Activated T-helper 1 cell treated with anti-CD3 and anti-CD28 coated beads, Interleukin-12 subunit alpha, Interleukin-12 subunit beta, Interleukin-2, Interleukin-4 antibody, amounts not matched to agents 30 ng/mL and 10 ng/mL and 1 ng/mL, durations not matched to agents 14 hours and 24 hours and 36 hours (primary cell): ENCODE data around the gene EFNA2. TPM values are rescaled to one million over a fixed set of nuclear protein-coding genes. Genes with fewer than 3 reads are reported as not detected.

Source experiments
- DNase-seq: peaks from one replicate; pipeline ENCODE4 v3.0.0; 2021; ENCODE audit warnings: low spot score
- H3K27ac Mint-ChIP-seq: one replicate; pipeline ENCODE4 v1.8.0; 2021; ENCODE audit warnings: mild to moderate bottlenecking, mixed read lengths
- H3K27me3 Mint-ChIP-seq: one replicate; pipeline ENCODE4 v1.8.0; 2022; ENCODE audit warnings: mild to moderate bottlenecking, moderate library complexity, mixed read lengths; ENCODE audit not compliant: insufficient read depth
- H3K36me3 Mint-ChIP-seq: one replicate; pipeline ENCODE4 v1.8.0; 2021; ENCODE audit warnings: low read depth, mixed read lengths
- H3K4me1 Mint-ChIP-seq: one replicate; pipeline ENCODE4 v1.8.0; 2021; ENCODE audit warnings: low read depth, mixed read lengths
- H3K4me3 Mint-ChIP-seq: one replicate; pipeline ENCODE4 v1.8.0; 2021; ENCODE audit warnings: mild to moderate bottlenecking, moderate library complexity, mixed read lengths
- H3K9me3 Mint-ChIP-seq: one replicate; pipeline ENCODE4 v1.8.0; 2021; ENCODE audit warnings: mixed read lengths
- intact Hi-C: fragments of 100-400 bp; cut with micrococcal nuclease; formaldehyde crosslinking; loops from one replicate; pipeline ENCODE4 v1.15.1; 2024
- total RNA-seq: library from RNA; stranded (reverse); gene quantifications from 2 replicates; pipeline ENCODE4 v1.2.3, GENCODE V29; 2022

The EFNA2 gene
- total RNA-seq, 1 donor from 2014 or later = not detected

DNA sequence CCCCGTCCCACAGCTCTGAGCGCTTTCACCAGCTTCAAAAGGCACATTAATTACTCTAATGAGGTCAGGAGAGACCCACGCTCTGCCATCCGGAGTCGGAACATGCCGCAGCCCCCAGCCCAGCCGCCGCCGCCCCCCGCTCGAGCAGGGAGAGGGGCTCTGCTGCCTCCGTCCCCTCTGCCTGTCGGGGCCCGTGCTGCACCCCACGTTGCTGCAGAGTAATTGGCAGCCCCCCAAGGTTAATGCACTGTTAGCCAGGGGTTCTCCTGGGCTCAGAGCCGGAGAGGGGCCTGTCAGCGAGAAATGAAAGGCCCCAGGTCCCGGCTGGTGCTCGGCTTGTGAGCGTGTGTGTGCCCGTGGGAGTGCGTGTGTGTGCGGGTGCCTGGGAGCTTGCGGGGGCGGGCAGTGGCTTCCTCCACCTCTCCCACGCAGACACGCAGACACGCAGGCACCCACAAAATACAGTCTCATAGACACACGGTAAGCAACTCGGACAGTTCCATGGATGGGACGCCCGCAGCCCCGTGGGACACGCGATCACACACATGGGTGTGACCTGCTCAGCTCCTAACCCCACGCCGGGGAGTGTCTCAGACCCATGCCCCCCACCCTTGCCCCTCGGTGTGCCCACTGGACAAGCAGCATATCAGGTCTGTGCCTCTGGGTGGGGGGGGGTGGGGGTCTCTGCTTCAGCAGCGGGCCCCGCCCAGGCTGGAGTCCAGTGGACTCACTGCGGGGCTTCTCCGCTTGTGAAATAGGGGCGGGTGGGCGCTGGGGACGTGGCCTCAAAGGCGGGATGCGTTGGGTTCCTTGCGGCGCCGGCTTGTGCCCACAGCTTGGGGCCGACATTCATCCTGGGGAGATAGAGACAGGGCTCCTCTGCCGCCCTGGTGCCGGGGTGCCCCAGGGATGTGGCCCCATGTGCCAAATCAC is 4.8 kb upstream of the EFNA2 start:
- peaks cover 20% of the 10 kb centered on the region for H3K36me3 Mint-ChIP-seq
- H3K9me3 Mint-ChIP-seq = no peaks in the 10 kb centered on the region
- H3K4me1 Mint-ChIP-seq = peaks cover 6% of the 10 kb centered on the region
- no peak for DNase-seq
- peaks cover 12% of the 10 kb centered on the region for H3K27me3 Mint-ChIP-seq
- no peak overlapping the region for H3K4me3 Mint-ChIP-seq
- intact Hi-C loops = no loop called here
- peak overlapping the region; percentile 48 for H3K27ac Mint-ChIP-seq

DNA sequence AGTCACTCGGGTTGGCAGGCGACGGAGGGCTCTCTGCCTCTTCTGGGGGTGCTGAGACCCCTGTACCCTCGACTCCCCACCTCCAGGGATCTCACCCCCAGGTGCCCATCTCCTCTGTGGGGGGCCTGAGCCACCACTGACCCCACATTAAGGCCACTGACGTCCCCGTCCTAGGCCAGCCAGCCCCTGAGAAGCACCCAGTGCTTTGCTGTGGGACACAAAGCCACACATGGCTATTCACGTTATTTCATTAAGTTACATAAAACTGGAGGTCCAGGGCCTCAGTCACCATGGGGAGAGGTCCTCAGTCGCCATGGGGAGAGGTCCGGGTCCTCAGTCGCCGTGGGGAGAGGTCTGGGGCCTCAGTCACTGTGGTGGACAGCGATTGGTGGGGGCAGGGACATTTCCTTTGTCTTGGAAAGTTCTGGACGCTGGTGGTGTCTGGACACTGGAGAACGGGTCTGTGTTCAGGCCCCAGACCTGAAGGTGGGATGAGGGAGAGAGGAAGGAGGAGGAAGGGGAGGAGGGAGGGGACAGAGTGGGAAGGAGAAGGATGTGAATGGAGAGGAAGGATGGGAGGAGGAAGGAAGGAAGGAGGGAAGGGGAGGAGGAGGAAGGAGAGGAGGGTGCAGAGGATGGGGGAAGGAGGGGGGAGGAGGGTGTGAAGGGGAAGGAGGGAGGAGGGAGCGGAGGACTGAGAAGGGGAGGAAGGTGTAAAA is 3.9 kb upstream of the EFNA2 start:
- H3K9me3 Mint-ChIP-seq = no peaks in the 10 kb centered on the region
- peaks cover 3% of the 10 kb centered on the region for H3K4me1 Mint-ChIP-seq
- intact Hi-C loops = no loop called here
- peaks cover 15% of the 10 kb centered on the region for H3K27me3 Mint-ChIP-seq
- no peak for DNase-seq
- H3K36me3 Mint-ChIP-seq = peaks cover 17% of the 10 kb centered on the region
- no peak overlapping the region for H3K4me3 Mint-ChIP-seq
- H3K27ac Mint-ChIP-seq = peak overlapping the region; percentile 18

DNA sequence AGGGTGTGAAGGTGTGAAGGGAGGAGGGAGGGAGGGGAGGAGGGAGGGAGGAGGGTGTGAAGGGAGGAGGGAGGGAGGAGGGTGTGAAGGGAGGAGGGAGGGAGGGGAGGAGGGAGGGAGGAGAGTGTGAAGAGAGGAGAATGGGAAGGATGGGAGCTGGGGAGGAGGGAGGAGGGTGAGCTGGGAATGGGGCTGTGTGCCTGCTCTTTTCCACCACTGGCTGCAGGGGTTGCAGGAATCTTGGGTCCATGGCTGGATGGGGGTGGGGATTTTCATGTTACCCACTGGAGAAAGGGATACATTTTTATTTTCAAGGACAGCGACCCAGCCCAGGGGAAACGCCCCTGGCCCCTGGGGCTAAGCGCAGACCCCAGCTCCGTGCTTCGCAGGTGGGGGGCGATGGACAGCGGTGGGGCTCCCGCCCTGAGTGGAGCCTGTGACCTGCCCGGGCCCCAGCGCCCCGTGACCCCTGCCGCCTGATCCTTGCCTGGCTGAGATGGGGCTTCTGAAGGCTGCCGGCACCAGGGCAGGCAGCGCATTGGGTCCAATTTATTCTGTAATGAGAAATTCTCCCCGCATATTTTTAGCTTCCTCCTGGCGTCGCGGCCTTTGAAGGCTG is 3.0 kb upstream of the EFNA2 start:
- intact Hi-C loops = no loop called here

DNA sequence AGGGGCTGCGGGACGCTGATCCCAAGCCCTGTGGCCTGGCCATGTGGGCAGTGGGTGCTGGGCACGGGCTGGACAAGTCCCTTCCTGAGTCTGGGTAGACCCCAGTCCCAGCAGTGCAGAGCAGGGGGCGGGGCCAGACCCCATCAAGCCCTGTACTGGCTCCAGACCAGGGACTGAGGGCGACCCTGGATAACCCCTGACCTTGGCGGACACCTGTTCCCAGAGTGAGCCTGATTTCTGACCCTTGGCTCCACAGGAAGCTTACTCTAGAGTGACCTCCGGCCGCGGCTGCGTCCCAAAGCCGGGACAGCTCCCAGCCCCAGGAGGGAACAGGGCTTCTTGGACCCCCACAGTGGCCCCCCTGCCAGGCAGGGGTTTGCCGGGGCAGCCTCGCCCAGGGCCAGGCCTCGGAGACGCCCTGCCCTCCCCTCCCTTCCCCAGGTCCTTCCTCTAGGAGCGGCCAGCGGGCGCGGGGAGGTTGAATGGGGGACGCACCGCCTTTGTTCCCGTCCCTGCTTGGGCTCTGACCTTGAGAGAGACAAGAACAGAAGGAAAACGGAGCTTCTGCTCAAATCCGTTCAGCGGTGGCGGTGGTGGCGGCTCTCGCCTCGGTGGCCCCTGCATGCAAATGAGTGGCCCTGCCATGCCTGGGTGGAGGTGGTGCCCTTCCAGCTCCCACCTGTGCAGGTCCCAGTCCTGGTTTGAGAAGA is 2.3 kb upstream of the EFNA2 start:
- Mint-ChIP-seq H3K4me3 (no peak overlapping the region), H3K4me1 (no peaks in the 10 kb centered on the region), H3K36me3 (peaks cover 9% of the 10 kb centered on the region), H3K27me3 (peaks cover 16% of the 10 kb centered on the region), H3K27ac (no peak overlapping the region), H3K9me3 (no peaks in the 10 kb centered on the region)
- intact Hi-C loops = no loop called here
- no peak for DNase-seq

More for the DNA sequence above, 3.0 kb upstream of the EFNA2 start:
- Mint-ChIP-seq H3K36me3 (peaks cover 13% of the 10 kb centered on the region), H3K27me3 (peaks cover 16% of the 10 kb centered on the region), H3K4me3 (no peak overlapping the region), H3K27ac (no peak overlapping the region), H3K9me3 (no peaks in the 10 kb centered on the region), H3K4me1 (no peaks in the 10 kb centered on the region)
- no peak for DNase-seq

DNA sequence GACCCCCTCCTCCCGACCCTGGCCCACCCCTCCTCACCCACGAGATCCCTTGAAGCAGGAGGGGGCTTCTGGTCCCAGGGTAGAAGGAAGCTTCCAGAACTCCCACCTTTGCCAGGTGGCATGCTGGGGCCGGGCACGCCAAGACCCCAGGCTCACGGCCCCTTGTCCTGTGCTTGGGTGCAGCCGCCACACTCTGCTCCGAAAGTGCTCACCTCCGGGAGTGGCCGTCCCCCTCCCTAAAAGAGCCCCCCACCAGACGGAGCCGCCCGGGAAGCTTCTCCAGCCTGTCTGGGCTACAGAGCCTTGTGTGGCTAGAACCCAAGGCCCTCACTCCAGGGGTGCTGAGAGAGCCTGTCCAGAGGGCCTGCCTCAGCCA is 1.8 kb upstream of the EFNA2 start:
- no peak for DNase-seq
- peaks cover 9% of the 10 kb centered on the region for H3K36me3 Mint-ChIP-seq
- no peak overlapping the region for H3K4me3 Mint-ChIP-seq
- H3K4me1 Mint-ChIP-seq = no peaks in the 10 kb centered on the region
- intact Hi-C loops = no loop called here
- no peaks in the 10 kb centered on the region for H3K9me3 Mint-ChIP-seq
- H3K27ac Mint-ChIP-seq = no peak overlapping the region
- H3K27me3 Mint-ChIP-seq = peaks cover 17% of the 10 kb centered on the region

DNA sequence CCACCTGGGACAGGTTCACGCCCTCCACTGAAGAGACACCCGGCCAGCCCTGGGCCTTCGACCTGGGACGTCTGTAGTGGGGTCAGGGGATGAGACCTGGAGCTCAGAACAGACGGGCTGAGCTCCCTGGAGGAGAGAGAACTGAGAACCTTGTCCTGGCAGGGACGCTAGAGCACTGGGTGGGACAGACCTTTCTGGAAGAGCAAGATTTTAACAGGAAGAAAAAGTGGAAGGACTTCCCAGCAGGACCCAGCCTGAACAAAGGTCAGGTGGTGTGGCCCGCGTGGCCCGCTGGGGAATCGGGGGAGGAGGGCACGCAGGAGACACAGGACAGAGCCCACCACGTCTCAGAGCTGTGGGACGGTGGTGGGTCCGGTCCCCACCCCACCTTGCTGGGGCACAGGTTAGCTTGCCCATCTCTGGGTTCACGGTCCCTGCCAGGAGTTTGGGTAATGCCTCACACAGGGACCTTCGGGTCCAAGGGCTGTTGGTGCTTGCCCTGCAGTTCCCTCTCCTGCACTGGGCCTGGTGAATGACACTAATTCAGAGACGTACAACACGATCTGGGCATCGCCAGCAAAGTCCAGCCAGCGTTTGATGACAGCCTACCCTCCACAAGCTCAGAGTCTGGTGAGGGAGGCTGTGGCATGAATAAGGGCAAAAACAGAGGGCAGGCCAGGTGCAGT is 1.2 kb upstream of the EFNA2 start:
- Mint-ChIP-seq H3K9me3 (no peaks in the 10 kb centered on the region), H3K36me3 (peaks cover 9% of the 10 kb centered on the region), H3K27ac (no peak overlapping the region), H3K4me3 (peak overlapping the region; percentile 44), H3K27me3 (peaks cover 17% of the 10 kb centered on the region), H3K4me1 (no peaks in the 10 kb centered on the region)
- intact Hi-C loops = no loop called here
- no peak for DNase-seq

DNA sequence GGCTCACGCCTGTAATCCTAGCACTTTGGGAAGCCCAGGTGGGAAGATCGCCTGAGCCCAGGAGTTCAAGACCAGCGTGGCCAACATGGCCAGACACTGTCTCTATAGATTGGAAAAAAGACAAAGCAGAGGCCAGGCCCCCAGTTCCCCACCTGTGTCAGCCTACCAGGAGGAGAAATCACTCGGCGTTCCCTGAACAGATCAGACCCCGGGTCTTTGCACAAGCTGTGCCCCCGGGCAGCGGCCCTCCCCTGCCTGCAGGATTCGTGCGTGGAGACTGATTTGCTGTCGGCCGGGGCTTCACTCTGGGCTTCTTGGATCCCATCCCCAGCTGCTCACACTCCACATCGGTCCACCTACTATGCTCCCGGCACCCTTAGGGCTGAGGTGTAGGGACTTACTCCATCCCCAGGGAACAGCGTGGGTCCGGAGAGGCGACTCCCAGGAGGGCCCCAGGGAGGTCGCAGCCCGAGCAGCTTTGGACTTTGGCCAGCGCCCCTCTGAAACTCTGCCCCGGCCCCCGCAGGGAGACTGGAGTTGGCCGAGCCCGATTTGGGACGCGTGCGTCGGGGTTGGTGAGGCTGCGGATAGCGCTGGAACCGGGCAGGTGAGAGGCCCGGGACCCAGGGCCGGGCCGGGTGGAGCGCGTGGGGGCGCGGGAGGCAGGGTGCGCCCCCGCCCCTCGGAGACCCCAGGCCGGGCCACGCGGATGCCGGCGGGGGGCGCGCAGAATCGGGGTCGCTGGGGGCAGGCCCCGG is 515 bp upstream of the EFNA2 start:
- no peak for DNase-seq
- H3K4me1 Mint-ChIP-seq = no peaks in the 10 kb centered on the region
- H3K36me3 Mint-ChIP-seq = peaks cover 3% of the 10 kb centered on the region
- peaks cover 17% of the 10 kb centered on the region for H3K27me3 Mint-ChIP-seq
- no peak overlapping the region for H3K27ac Mint-ChIP-seq
- no peaks in the 10 kb centered on the region for H3K9me3 Mint-ChIP-seq
- intact Hi-C loops = no loop called here
- peak overlapping the region; percentile 44 for H3K4me3 Mint-ChIP-seq

DNA sequence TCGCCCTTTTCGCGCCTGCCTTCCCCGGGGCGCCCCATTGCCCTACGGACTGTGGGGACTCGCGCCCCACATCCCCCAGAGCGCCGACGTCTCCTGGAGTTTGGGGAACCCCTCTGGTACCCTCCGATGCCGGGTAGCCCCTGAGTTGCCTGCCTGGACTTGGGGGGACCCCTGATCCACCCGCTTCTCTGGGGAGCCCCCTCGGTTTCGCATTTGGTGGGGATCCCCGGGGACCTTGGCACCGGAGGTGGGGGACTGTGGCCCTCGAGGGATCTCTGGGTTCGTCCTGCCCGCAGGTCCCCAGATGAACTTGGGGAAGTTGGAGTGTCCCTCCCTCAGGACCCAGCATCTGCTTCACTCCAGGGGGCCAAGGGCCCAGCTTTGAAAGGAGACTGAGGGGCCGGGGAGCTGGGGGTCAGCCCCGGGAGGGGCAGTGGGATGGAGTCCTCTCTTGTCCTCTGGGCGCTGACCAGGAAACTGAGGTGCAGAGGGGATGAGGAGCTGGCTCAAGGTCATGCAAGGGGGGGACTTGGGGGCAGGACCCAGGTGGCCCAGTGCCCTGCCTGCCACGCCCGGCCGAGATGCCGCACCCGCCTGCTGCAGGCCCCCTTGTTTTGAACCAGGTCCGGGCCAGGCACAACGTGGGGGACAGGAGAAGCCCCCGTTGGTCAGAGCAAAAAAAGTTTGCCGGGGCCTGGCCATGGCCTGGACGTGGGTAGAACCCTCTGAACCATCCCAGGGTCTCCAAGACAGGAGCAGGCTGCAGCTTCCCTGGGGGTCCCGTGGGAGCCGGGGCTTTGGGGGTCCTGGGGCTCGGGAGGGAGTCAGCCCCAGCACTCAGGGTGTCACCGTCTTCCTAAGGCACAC is 1.0 kb downstream of the EFNA2 start:
- Mint-ChIP-seq H3K4me3 (no peak overlapping the region), H3K9me3 (no peaks in the 10 kb centered on the region)

DNA sequence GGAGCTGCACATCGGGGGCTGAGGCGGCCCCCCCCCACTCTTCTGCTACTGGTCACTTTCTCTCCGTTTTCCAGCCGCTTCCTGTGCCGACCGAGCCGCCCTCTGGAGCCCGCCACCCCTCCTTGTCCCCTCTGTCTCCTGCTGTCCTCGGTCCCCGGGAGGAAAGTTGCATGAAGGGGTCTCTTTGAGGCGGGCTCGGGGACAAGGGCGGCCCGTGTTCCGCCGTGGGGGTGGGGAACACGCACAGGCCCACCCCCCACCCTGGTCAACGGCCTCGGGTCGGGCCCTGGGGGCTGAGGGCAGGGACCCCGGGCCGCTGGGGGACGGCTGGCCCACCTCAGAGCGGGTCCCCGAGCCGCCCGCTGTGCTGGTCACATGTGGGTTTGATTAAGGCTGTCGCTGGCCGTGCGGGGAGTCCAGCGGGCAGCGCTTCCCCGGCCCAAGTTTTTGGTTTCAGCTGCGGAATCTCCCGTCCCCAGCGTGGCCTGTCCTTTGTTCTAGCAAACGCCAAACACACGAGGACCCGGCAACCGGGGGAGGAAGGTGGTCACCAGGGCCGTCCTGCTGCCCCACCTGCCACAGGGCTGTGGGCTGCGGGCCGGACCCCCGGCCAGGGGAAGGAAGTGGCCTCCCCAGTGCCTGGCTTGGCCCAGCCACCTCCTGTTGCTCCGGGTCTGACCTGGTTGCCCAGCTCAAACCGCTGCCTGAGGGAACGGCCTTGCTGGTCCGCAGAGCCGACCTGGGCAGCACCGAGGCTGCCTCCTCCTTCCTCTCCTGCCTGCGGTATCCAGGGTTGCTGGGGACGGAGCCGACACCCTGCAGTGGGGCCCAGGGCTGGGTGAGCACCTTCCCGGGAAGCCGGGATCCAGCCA is 1.9 kb downstream of the EFNA2 start:
- DNase-seq = no peak
- H3K4me1 Mint-ChIP-seq = no peaks in the 10 kb centered on the region
- H3K4me3 Mint-ChIP-seq = no peak overlapping the region
- no peaks in the 10 kb centered on the region for H3K9me3 Mint-ChIP-seq
- intact Hi-C loops = no loop called here
- H3K36me3 Mint-ChIP-seq = no peaks in the 10 kb centered on the region
- H3K27ac Mint-ChIP-seq = no peak overlapping the region
- H3K27me3 Mint-ChIP-seq = peaks cover 22% of the 10 kb centered on the region

More for the DNA sequence above, 1.0 kb downstream of the EFNA2 start:
- Mint-ChIP-seq H3K27ac (no peak overlapping the region), H3K27me3 (peaks cover 17% of the 10 kb centered on the region), H3K36me3 (no peaks in the 10 kb centered on the region), H3K4me1 (no peaks in the 10 kb centered on the region)
- no peak for DNase-seq
- intact Hi-C loops = no loop called here

DNA sequence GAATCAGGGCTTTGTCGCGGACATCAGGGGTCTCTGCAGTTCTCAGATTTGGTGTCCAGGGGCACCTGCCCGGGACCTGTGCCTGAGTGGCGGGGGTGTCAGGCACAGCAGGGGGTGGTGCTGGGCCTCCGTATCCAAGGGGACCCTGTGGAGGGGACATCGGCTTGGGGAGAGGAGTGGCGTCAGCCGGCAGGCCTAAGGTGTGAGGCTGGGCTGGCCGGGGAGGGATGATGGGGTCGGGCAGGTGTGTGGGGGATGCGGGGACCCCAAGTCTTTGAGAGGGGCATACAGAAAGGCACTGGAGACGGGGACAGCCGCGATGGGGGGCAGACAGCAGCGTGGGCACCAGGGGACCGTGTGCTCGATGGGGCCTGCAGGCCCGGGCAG is 2.5 kb downstream of the EFNA2 start:
- H3K9me3 Mint-ChIP-seq = no peaks in the 10 kb centered on the region
- no peaks in the 10 kb centered on the region for H3K4me1 Mint-ChIP-seq
- H3K27me3 Mint-ChIP-seq = peaks cover 24% of the 10 kb centered on the region
- H3K36me3 Mint-ChIP-seq = no peaks in the 10 kb centered on the region
- no peak for DNase-seq
- intact Hi-C loops = no loop called here
- H3K27ac Mint-ChIP-seq = no peak overlapping the region
- no peak overlapping the region for H3K4me3 Mint-ChIP-seq
